CD4-positive, alpha-beta T cell treated with Interferon alpha-2 for 1 hour (primary cell): ENCODE data around the gene IDS.
A peak's percentile ranks its signal among the peaks of the same experiment; 100 is the strongest.
"Not testable (repeated sequence)": the region's sequence is repeated elsewhere in the genome, so short reads cannot be mapped to it uniquely, and the experiment has no call there.

Experiments used
- DNase-seq, 2 donors: peaks; one replicate each; pipeline ENCODE4 v3.0.0-alpha.2; 2020 to 2022

The IDS gene

DNA sequence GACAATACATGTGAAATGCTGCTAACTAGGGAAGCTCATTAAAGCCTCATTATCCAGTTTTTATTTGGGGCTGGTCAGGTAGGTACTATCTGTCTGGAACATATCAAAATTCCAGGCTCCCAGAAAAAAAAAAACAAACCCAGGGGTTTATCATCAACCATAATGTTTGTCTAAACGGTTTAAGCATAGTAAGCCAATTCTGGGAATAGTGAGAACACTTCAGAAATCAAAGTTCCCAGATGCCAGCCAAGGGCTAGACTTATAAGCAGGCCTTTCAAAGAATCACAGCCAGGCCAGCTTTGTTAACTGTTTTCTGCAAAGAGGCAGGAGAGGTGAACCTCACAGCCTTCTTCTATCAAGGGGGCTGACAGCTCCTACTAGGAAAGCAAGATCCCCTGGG, 8.1 kb downstream of the IDS start:
- DNase-seq = no peak

DNA sequence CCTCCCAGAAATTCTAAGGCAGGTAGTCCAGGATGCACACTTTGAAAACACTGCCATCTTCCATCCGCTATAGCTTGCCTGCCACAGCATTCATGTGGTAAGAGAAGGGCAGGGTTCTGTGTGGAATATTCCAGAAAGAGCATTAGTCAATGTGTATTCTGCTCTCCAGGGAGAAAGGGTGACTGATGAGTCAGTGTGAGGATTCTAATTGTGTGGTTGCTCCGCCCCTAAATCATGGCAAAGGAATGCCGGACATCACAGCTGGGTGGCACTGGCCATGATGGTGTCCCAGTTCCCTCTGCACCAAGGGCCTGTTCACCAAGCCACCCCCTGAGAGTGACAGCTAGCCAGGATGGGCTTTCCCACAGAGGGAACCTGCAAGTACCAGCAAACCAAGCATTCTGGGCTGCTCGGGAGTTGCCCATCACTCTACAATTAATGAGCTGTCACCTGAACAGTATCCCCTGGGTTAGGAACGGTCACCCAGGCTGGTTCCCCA, 9.5 kb downstream of the IDS start:
- DNase-seq = no peak

DNA sequence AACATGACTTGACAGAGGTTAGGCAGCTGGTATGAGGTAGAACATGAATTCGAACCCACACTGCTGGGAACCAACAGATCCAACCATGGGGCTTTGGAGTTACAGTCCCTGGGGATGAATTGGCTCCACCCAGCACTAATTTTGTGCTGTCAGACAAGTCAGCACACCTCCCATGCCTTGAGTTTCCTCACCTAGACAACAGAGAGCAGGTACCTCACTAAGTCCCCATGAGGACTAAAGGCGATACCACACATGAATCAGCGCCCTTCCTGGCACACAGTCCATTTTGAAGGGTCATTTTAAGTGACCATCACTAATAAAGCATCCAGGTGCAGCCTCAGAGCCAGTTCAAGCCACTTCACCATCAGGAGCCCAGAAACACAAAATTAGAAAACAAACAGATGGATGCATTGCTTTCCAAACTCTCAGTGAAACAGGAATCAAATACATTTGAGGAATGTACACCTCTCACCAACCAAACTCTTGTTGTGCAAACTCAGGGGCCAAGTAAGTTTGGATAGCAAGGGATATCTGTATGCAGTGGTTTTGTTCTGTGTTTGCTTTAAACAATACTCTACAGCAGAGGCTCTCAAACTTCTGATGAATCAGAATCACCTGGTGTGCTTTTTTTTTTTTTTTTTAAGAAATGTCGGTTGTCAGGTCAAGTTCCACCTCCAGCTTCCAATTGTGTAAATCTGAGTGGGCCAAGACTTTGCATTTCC, 10.1 kb downstream of the IDS start:
- no peak for DNase-seq

DNA sequence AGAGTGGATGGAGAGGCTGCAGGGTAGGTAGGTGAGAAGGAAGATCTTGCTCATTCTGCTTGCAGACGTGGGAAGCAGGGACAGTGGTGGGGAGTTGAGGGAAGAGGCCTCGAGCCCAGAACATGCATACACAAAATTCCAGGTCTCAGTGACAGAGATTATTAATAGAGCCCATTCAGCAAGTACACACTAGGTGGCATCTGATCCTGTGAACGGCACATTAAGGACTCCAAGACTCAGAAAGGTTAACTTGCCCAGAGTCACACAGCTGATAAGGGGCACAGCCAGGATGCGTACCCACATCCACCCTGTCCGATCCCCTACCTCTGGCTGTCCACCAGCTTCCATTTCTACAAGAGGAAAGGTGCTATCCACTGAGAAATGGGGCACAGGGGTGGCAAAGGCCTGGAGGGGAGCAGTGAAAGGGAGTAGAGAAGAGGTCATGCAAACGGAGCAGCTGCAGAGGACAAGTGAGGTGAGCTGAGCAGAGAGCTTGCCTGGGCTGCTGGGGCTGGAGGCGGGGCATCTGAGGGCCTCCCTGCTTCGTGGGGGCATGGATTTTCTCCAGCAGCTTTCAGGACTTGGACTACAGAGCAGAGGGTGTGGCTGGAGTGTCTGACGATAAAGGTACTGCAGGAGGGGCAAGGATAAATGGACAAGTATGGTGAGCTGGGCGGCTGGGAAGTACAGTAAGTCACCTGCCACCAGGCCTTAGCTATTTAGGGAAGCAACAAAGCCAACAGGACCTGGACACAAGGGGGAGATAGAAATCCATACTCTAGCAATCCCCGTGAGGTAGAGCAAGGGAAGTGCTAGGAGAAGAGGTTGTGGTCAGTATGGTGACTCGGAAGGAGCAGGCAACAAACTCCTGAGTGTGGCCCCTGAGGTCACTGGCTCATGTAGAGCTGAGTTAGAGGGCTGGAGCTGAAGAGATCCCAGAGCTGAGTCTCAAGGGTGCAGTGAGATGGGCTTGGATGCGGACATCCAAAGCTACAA, 11.2 kb downstream of the IDS start:
- DNase-seq = no peak

DNA sequence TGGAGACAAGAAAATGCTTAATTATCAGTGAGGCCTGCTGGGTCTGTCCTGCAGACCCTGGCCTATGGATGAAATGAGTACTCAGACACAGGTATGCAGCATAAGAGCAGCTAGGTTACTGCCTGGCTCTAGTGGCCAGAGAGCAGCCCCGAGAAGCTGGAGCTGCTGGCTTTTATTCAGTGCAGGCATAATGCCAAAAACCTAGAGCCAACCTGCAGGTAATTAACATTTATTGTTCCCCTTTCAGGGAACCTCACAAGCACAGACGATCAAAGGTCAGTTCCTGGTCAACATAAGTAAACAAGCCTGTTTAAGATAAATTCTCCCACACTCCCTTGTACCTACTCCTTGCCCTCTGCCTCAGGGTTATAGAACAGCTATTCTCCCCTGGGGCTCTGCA, 13.3 kb downstream of the IDS start:
- DNase-seq = no peak

DNA sequence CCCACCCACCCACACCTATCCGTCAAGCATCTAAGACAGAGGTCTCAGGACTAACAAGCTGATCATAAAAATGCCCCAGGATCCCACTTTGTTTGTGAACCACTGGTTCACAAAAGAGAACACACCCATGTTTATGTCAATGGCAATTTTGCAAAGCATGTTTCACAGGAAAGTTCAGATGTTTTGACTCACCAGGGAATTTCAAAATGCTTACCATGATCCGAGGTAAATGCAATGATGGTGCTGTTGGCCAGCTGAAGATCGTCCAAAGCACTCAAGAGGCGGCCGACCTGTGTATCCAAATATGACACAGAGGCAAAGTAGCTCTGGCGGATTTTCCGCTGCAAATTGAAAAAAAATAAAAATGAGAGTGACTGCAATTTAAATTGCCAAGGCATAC, 15.0 kb downstream of the IDS start:
- DNase-seq = no peak

DNA sequence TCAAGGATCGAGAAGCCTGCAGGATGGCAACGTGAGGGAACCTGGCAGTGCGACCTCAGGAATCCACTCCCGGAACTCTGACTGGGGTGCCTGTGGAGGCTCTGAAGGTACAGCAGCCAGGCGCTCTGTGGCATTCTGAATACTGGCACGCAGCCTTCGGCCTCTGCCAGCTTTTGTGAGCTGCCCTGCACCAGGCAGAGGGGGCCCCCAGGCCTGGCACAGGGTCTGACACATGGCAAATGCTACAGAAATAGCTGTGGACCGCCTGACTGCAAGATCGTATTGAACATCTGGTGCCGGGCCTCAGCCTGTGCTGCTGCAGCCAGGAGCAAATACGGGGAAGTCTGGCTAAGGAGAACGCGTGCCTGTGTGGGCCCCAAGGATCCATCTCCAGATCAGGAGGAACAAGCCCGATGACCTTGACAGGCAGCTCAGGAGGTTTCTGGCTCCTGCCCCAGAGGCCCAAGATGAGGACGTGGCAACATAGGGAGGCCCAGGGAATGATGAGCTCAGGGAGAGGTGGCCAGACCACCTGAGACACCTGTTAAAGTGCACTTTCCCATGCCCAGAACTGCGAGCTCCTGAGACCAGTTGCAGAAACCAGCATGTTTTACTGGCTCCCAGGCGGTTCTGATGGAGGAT, 16.6 kb downstream of the IDS start:
- not testable (repeated sequence) for DNase-seq

DNA sequence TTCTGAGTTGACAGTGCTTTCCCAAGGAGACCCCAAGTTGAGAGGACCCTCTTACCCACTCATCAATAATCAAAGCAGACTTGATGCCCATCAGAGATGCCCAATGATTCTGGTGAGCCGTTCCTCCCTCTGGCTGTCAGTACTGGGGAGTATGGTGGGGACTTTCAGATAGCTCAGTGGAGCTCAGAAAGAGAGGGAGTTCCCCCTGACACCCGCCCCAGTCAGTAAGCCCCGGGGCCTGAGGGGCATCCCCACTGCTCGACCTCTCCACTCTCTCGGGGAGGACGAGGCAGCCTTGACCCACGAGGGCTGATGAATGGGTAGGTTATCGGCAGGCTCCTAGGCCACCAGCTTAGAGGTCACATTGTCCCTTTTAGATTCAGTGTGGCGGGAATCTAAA, 17.1 kb downstream of the IDS start:
- DNase-seq = not testable (repeated sequence)

DNA sequence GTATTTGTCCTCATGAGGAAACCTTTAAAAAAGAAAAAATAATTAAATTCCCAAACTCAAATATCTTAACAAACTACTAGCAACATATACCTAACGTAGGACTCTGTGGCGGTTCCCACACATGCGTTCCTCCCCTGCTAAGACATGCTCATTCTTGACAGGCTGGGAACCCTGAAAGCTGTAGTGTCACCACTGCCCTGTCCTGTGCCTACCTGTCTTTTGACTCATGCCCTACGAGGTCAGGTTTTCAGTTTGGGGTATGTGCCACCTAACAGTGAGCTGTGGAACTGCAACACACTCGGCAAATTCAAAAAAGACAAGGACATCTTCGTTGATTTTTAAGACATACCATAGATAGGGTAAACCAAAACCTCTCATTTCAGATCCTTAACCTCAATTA, 17.8 kb downstream of the IDS start:
- peak in 1 of 2 donors; percentile 42 for DNase-seq

DNA sequence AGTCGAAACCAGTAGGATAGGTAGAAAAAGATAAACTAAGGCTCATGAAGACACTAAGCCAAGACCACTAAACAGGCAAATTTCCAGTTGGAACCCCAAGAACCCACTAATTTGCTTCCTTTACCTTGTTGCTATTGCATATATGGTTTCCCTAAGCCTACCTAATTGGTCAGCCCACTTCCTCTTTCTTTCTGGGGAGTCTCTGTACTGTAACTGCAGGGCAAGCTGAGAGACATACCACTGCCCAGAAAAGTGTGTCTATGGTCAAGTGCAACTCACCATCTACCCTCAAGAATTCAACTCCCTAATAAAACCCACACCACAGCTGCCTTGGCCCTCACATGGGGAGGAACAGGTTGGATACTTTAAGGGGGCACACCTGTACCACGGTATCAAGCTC, 28.6 kb downstream of the IDS start:
- no peak for DNase-seq

DNA sequence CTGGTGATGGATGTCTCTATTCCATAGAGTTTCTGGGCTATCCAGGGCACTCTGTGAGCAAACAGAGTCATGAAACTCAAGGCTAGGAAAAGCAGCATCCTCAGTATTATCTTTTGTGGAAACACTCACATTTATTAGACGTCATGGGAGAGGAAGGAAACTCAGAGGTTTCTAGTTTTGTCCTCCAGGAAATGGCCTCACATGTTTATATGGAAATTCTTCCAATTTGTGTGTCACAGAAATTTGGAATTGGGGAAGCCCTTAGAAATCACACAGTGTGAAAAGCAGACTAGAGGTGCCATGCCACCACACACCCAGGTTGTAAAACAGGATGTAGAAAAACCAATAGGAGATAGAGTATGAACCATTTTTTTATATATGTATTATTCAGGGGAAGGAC, 31.1 kb downstream of the IDS start:
- no peak for DNase-seq

DNA sequence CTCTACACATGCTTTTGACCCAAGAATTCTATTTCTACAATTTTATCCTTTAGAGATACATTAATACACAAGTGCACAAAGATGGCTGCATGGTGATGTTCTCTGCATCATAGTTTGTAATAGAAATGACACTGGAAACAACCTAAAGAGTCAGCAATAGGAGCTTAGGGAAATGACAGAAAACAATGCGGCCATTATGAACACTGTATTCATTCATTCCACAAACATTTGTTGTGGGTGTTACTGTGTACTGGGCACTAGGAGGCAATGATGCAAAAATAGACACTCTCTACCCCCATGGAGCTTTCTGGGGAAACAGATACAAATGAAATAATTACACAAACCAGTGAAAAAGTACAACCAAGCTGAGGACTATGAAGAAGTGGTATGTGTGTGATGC, 32.0 kb downstream of the IDS start:
- DNase-seq = no peak

DNA sequence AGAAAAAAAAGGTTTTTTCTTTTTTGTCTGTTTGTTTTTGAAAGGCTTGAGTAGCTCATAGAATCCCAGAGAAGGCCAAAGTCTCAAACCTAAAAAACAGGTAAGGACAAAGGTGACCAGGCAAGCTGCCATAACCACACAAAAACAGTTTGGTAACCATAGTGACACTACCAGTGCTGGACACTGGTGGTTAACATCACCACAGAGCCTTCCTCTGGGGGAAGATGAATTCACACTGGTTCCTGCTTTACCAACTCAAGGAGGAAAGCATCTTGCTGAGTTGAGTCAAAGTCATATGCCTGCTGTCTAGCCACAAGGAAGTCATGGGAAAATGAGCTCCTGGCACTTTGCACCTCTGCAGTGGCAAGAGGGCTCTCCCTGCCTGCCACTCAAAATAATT, 32.5 kb downstream of the IDS start:
- DNase-seq = no peak

DNA sequence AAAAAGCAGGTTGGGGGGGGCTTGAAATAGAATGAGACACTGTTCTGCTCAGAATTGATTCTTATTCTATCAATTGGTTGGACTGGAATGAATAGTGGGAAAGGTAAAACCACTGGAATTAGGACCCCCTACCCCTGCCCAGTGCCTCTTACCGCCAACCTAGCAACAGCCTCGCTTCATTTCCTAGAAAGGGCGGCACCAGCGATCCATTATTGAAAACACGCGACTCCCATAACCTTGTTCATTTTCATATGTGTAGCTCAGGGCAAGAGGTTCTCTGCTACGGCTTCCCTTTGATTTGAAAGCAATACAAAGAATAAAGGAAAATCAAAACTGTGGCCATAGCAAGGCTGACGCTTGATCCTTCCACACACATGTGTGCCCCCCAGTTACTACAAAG, 33.7 kb downstream of the IDS start:
- no peak for DNase-seq

DNA sequence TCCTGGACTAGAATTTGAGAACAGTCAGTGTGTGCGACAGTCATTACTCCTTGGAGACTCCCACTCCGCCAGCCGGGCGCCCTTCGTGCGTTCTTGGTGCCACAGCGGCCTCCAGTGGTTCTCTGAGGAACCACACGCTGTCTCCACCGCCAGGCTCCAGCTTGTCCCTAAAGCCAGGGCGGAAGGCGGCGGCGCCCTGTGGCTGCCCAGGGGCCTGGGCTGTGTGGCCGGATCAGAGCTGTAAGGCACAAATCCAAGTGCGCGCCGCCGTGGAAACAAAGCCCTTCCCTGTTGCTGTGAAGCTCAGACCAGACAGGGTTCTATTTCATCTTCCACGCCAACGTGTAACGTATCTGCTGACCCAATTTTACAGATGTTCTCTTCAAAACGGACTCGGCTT, 34.2 kb downstream of the IDS start:
- DNase-seq = peak; percentile 39 to 57

DNA sequence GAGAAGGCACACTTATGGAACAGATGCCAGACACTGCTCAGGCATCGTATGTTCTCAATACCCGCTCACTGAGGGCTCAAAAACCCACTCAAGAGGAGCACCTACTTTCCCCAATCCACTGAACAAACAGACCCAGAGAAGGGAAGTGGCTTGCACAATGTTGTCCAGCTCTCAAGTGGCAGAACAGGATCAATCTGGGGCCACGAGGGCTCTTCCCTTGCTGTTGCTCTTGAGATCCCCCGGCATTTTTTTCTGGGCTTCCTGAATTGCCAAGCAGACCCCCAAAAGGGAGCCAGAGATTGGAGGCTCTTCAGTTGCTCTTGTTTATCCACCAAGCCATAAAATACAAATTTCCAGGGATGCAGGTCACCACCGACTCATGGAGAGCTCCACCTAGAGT, 35.7 kb downstream of the IDS start:
- no peak for DNase-seq

DNA sequence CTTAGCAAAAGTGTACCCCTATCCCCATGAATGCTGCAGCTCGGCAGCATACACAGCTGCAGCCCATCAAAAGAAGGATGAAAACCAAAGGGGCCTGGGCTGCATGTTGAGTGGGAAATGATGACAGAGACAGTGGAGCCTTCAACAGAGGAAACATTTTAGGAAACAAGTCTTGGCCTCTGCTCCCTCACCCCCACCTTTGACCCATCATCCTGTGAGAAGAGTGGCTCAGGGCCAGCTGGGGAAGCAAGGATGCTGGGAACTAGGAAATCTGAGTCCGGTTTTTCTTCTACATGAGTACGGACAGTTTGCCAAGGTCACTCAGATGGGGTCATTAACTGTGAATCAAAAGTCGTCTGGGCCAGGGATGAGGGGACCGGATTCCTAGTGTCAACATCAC, 37.2 kb downstream of the IDS start:
- no peak for DNase-seq

DNA sequence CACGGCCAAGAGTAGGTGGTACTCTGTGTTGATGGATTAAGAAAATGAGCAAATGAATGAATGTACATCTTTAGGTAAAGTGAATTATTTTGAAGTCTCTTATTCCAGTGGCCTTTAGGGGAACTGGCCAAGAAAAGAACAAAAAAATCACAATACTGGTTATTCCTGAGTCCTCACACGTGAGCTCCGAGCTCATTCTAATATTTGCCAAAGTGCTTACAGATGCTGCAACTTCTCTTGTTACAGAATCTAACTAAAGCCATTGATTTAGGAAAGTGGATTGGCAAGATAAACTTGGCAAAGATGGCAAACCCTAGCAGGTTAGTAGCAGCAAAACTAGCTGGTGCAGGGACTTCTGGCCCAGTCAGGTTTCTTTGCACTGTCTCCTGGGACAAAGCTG, 37.6 kb downstream of the IDS start:
- no peak for DNase-seq

DNA sequence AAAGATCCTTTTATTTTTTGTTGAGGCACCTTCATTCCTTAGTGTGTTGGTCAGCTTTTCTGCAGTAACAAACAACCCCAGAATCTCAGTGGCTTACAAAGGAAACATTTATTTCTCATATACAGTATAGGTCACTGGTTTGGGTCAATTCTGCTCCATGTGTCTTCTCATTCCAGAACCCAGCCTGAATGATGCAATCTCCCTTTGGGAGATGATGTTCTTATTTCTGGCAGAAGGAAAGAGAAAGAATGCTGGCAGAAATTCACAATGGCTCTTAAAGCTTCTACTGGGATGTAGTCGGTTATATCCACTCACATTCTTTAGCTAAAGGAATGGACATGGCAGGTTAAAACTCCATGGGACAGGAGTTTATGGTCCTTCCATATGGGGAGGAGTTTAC, 42.3 kb downstream of the IDS start:
- DNase-seq = no peak

DNA sequence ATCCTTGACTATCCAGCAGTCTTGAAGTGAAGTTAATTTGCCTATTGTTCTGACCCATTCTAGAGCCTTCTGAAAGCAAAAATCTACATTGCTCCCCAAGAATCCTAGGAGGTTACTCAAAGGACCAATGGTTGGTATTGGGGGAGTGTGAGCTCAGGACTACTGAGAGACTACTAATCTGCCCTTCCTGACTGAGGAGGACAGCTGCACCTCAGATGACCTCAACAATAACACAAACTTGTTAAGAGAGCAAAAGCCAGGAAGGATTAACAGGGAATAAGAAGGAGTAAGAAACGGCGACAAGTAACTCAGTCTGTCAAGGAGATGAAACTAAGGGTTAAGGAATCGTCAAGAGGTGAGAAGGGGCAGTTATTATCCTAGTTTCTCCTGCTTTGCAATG, 43.4 kb downstream of the IDS start:
- no peak for DNase-seq

DNA sequence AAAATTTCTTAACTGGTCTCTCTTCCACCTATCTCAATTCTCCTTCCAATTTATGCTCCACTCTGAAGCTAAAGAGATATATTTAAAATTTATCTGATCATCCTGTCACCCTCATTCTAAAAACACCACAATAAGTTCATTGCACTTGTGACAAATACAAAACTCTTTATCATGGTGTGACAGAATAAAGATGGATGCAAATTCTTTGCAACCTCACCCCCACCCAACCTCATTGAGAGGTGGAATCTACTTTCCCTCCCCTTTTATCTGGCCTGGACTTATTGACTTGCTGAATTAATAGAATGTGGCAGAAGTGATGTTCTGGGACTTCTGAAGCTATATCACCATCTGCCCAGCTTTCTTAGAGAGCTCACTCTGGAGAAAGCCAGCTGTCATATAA, 46.5 kb downstream of the IDS start:
- no peak for DNase-seq

DNA sequence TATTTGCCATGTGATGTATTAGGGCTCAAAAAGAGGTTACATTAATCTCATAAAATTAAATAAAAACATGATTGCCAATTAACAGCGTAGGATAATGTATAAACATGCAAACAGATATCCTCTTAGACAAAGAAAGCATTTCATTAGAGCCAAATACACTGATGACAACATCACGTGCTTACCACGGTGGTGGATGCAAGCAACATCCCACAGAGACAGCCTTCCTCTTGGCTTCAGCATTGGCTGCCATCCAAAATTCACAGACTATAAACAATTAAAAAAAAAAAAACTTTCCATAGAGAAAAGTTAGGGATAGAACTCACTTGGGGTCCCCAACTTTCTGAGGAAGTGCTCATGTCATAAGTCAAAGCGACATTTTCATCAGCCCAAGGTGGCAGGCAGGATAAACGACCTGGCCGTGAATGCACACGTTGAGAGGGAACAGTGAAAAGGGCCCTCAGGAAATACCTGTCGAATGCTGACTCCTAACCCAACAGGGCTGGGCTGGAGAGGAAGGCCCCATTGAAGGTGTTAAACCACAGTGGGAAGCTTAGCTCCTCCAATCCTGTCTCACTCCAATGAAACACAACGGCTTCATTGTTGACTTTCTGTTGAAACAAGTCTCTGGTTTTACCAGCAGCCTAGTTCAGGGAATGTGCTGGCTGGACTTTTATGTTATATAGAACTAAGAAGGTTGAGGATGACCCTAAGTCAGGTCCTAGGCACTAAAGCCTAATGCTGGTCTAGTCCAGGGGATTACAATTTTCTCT, 48.4 kb downstream of the IDS start:
- DNase-seq = no peak

DNA sequence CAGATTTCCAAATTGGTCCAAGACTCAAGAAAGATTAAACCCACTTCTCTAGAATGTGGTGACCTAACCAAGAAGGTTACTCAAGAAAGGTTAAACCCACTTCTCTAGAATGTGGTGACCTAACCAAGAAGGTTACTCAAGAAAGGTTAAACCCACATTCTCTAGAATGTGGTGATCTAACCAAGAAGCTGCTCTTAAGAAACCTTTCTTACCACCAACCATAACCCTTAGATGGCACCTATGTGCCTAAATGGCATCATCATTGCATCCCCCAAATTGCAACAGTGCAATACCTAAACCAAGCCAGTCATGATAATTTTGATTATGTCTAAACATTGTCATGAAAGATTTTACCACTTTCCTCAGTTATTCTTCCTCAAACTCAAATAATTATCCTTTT, 49.2 kb downstream of the IDS start:
- no peak for DNase-seq
